ENCODE data around the gene ZNF628.

The ZNF628 gene

DNA sequence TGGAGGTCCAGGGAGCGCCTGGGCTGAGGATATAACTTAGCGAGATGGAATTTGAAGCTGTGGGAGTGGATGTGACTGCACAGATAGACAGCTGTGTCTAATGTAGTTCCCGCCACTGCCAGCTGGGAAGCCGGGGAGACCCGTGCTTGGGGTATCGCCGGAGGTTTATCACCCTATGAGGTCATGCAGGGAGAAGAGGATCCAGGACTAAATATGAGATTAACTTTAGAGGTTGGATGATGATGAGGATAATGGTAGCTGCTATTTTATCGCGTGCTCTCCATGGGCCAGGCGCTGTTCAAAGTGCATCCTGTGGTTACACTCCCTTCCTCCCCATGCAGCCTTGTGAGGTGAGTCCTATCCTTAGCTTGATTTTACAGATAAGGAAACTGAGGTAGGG, 31.7 kb downstream of the ZNF628 start:
- DNase-seq = no peak
- in situ Hi-C loops (cut with HindIII; ENCODE audit: low pct_ligation_motif_present, low pct_unique_long_range_greater_than_20kb, low sequenced_read_pairs) = no loop called here

GRCh38 chr19:55516878-55517620, 40.6 kb downstream of the ZNF628 start:
- in situ Hi-C loops (cut with HindIII; ENCODE audit: low pct_ligation_motif_present, low pct_unique_long_range_greater_than_20kb, low sequenced_read_pairs) = loop anchor here (10.0 kb wide), 1 partner anchor 108 kb away; the partner anchor contains the start of gene ZNF784
- DNase-seq = peak; percentile 88

- in situ Hi-C loops (cut with HindIII; ENCODE audit: low pct_ligation_motif_present, low pct_unique_long_range_greater_than_20kb, low sequenced_read_pairs) = loop anchor here (10.0 kb wide), 1 partner anchor 105 kb away; the partner anchor contains the start of gene ZNF784
- peak; percentile 4 for DNase-seq
These were observed 43.3 kb downstream of the ZNF628 start for GRCh38 chr19:55519451-55520311.

DNA sequence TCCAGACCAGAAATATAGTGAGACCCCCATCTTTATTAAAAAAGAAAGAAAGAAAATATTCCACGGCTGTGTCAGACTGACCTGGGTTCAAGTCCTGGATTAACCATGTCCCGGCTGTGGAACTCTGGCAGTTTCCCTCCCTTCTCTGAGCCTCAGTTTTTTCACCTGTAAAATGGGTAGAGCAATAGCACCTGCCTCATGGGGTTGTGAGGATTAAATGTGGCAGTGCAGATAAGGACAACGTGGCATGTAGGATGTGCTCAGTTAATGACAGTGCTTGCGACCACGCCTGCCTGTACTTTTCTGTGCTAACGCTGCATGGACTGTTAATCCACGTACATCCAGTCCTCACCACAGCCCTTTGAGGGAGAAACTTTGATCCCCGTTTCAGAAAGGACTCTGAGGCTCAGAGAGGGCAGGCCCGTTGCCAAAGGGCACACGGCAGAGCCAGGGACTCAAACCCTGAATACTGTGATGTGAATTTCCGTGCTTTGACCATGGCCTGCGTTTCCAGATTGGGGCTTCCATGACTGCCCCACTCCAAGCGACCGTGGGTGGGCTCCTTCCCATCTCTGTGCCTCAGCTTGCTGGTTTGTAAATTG, 44.4 kb downstream of the ZNF628 start:
- in situ Hi-C loops (cut with HindIII; ENCODE audit: low pct_ligation_motif_present, low pct_unique_long_range_greater_than_20kb, low sequenced_read_pairs) = no loop called here
- DNase-seq = no peak

- DNase-seq = no peak
- in situ Hi-C loops (cut with HindIII; ENCODE audit: low pct_ligation_motif_present, low pct_unique_long_range_greater_than_20kb, low sequenced_read_pairs) = no loop called here
These were observed 49.1 kb downstream of the ZNF628 start for GRCh38 chr19:55525289-55526101.

GRCh38 chr19:55526216-55527196, 50.1 kb downstream of the ZNF628 start:
- in situ Hi-C loops (cut with HindIII; ENCODE audit: low pct_ligation_motif_present, low pct_unique_long_range_greater_than_20kb, low sequenced_read_pairs) = no loop called here
- DNase-seq = peak; percentile 41

GRCh38 chr19:55527197-55528029, 51.0 kb downstream of the ZNF628 start:
- in situ Hi-C loops (cut with HindIII; ENCODE audit: low pct_ligation_motif_present, low pct_unique_long_range_greater_than_20kb, low sequenced_read_pairs) = no loop called here
- no peak for DNase-seq

DNA sequence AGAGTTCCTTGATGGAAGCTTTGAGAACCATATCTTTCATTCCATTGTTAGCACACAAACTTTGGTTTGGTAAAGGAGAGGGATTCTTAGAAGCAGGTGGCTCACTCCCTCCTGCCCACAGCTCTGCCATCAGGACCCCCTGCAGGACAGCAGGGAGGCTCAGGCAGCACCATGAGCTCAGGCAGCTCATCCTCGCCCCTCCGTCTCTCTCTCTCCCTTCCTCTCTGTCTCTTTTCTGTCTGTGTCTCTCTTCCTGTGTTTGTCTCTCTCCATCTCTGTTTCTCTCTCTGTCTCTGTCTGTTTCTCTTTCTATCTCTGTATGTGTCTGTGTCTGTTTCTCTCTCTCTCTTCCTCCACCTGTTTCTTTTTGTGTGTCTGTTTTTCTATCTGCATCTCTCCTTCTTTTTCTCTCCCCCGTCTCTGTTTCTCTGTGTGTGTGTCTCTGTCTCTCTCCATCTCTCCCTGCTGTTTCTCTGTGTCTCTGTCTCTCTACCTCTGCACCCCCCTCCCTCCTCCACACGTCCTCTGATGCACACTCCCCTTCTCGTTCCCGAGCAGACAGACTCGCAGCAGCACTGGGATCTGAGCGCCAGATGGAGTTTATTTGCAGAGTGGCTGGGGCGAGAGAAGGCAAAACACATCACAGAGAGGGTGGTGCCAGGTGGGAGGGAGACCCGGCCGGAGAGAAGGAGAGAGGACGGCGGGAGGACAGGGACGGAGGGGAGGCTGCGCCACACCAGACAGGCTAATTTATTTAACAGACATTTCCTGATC, 51.8 kb downstream of the ZNF628 start:
- in situ Hi-C loops (cut with HindIII; ENCODE audit: low pct_ligation_motif_present, low pct_unique_long_range_greater_than_20kb, low sequenced_read_pairs) = no loop called here
- no peak for DNase-seq

DNA sequence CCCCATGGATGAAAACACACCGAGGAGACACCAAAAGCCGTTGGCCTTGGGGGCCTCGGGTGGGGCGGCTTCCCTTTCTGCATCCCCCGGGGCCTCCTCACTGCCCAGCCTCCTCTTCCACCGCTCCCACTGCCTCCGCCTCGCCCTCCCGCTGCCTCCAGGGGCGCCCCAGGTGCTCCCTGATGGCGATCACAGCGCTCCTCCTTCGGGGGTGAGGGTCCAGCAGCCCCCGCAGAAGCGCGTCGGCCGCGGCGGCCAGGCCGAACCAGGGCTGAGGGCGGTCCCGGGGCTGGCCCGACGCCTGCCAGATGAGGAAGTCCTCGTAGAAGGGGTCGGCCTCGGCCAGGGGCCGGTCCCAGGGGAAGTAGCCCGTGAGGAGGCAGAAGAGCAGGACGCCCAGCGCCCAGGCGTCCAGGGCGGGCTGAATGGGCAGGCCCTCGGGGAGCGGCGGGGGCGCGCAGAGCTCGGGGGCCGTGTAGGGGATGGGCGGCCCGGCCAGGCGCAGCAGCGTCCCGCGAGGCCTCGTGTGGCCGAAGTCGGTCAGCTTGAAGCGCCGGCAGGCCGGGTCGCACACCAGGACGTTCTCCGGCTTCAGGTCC, 53.3 kb downstream of the ZNF628 start:
- DNase-seq = no peak
- in situ Hi-C loops (cut with HindIII; ENCODE audit: low pct_ligation_motif_present, low pct_unique_long_range_greater_than_20kb, low sequenced_read_pairs) = no loop called here

DNA sequence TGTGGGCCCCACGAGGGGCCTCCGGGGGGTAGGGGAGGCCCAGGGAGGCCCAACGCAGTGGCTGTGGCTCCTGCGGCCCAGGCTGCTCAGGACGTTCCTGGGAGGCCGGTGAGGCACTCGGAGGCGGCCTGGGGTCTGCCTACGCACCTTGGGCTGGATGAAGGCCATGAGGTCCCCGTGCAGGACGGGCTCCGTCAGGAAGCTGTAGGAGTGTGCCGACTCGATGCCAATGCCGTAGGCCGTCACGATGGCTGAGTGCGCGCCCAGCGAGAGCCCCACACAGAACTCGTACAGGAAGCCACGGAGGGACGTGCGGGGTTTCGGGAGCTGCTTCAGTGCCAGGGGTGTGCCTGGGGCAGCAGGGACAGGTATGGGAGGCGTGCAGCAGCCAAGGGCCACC, 54.6 kb downstream of the ZNF628 start:
- in situ Hi-C loops (cut with HindIII; ENCODE audit: low pct_ligation_motif_present, low pct_unique_long_range_greater_than_20kb, low sequenced_read_pairs) = no loop called here
- DNase-seq = no peak

Data from ACHN (cell line).